ENCODE measurements around the gene EOLA1.
"Not testable (repeated sequence)": the region's sequence is repeated elsewhere in the genome, so short reads cannot be mapped to it uniquely, and the experiment has no call there.

EOLA1 gene

GRCh38 chrX:149513825-149514428, 26.9 kb upstream of the EOLA1 start:
- DNase-seq (ENCODE audit: low spot score): no peak

- no peak for DNase-seq (ENCODE audit: low spot score)
Measured at GRCh38 chrX:149515954-149516602, 24.7 kb upstream of the EOLA1 start.

GRCh38 chrX:149516604-149517003, 24.2 kb upstream of the EOLA1 start:
- no peak for DNase-seq (ENCODE audit: low spot score)

- no peak for DNase-seq (ENCODE audit: low spot score)
Measured at GRCh38 chrX:149517308-149517707, 23.5 kb upstream of the EOLA1 start.

DNA sequence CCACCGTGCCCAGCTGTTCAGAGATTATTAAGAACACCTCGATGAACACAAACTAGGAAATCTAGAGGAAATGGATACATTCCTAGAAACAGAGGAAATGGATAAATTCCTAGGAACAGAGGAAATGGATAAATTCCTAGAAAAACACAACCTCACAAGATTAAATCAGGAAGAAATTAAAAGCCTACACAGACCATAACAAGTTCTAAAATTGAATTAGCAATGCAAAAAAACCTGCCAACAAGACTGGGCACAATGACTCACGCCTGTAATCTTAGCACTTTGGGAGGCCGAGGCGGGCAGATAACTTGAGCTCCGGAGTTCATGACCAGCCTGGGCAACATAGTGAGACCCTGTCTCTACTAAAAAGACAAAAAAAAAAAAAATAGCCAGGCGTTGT, 22.6 kb upstream of the EOLA1 start:
- no peak for DNase-seq (ENCODE audit: low spot score)

GRCh38 chrX:149520636-149521277, 20.1 kb upstream of the EOLA1 start:
- DNase-seq (ENCODE audit: low spot score): not testable (repeated sequence)

DNA sequence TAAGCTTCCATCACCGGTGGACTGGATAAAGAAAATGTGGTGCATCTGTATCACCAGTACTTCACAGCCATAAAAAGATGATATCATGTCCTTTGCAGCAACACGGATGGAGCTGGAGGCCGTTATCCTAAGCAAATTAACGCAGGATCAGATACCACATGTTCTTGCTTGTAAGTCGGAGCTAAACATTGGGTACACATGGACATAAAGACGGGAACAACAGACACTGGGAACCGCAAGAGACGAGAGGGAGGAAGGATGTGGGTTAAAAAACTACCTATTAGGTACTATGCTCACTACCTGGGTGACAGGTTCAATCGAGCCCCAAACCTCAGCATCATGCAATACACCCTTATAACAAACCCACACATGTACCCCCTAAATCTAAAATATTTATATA, 19.4 kb upstream of the EOLA1 start:
- no peak for DNase-seq (ENCODE audit: low spot score)

DNA sequence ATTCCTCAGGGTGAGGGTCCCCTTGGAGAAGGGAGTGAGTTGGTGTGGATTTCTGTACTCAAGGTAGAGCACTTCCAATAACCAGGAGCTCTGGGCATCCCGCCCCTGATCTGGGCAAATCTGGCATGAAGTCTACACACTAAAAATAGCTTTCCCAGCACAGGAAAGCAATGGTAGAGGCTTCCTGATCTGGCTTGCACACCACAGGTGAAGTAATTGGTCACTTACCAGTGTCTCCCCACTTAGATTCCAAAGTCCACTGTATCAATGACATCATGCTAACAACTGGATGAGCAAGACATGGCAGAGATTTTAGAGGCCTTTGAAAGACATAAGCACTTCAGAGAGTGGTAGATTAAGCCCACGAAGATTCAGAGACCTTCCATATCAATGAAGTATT, 17.9 kb upstream of the EOLA1 start:
- DNase-seq (ENCODE audit: low spot score): no peak

- not testable (repeated sequence) for DNase-seq (ENCODE audit: low spot score)
Measured at GRCh38 chrX:149525389-149525788, 15.4 kb upstream of the EOLA1 start.

GRCh38 chrX:149525903-149526302, 14.9 kb upstream of the EOLA1 start:
- DNase-seq (ENCODE audit: low spot score): not testable (repeated sequence)

DNA sequence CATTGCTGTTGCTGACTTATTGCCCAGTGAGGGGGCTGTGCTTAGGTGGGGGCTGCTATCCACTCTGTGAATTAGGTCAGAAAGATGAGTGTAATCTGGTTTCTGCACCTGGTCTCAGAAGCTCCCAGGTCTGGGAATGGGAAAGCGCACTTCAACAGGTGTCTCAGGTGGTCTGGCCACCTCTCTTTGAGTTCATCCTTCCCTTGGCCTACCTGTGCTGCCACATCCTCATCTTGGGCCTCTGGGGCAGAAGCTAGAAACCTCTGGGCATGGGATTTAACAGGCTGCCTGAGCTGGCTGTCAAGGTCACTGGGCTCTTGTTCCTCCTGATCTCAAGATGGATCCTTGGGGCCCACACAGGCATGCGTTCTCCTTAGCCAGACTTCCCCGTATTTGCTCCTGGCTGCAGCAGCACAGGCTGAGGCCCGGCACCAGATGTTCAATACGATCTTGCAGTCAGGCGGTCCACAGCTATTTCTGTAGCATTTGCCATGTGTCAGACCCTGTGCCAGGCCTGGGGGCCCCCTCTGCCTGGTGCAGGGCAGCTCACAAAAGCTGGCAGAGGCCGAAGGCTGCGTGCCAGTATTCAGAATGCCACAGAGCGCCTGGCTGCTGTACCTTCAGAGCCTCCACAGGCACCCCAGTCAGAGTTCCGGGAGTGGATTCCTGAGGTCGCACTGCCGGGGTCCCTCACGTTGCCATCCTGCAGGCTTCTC, 14.3 kb upstream of the EOLA1 start:
- DNase-seq (ENCODE audit: low spot score): not testable (repeated sequence)

- DNase-seq (ENCODE audit: low spot score): no peak
Measured at GRCh38 chrX:149527705-149528104, 13.1 kb upstream of the EOLA1 start.

DNA sequence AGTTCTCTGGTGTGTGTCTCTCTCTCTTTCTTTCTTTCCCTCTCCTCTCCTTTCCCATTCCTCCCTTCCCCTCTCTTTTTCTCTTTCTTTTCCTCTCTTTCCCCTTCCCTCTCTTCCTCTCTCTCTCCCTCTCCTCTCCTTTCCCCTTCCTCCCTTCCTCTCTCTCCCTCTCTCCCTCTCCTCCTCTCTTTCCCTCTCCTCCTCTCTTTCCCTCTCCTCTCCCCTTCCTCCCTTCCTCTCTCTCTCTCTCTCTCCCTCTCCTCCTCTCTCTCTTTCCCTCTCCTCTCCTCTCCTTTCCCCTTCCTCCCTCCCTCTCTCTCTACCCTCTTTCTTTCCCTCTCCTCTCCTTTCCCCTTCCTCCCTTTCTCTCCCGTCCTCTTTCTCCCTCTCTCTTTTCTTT, 12.4 kb upstream of the EOLA1 start:
- no peak for DNase-seq (ENCODE audit: low spot score)

DNA sequence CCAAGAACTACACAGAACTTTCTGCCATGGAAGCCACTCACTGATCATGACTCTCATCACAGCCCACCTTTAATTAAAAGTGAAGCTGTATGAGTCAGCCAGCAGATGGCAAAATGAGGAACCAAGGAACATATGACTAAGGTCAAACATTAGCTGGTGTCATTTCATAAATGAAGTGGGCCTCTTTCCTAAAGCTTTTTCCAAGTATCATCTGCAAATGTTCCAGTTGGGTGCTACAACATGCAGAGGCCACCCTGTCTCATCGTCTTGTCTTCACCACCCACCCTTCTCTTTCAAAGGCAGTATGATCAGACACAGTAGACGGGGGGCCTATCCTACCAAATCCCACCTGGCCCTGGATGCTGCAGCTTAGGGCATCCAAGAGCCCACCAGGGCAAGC, 9.2 kb upstream of the EOLA1 start:
- DNase-seq (ENCODE audit: low spot score): no peak

DNA sequence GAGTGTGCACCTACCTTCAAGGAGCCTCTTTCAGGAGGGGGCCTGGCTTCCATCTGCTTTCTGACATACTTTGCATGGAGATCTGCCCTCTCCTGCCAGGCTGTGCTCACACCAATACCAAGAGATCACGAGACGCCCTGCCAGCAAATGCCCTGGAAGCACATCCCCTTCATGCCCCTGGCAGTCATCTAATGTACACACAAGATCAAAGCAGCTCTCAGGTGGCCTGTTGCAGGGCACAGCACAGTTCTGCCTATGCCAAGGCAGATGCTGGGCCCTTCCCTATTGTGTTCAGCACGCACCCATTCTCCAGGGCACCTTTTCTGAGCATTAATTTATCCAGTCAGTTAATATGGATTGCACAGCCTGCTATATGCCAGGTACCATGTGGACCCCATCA, 7.9 kb upstream of the EOLA1 start:
- DNase-seq (ENCODE audit: low spot score): not testable (repeated sequence)

DNA sequence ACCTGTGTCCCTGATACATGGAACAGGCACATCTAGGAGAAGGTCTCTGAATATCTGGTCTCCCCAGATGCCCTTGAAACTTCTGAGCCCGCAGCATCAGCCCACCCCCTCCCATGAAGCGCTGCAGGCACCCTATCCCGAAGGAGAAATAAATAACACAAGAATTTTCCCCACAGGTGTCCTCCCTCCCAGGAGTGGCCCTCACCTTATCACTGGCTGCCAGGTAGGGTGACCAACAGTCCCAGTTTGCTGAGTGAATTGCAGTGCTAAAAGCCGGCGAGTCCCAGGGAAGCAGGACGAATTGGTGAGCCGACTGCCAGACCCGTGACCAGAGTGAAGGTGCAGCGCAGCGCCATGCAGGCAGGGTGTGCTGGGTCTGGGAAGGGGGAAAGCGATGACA, 6.8 kb upstream of the EOLA1 start:
- not testable (repeated sequence) for DNase-seq (ENCODE audit: low spot score)

DNA sequence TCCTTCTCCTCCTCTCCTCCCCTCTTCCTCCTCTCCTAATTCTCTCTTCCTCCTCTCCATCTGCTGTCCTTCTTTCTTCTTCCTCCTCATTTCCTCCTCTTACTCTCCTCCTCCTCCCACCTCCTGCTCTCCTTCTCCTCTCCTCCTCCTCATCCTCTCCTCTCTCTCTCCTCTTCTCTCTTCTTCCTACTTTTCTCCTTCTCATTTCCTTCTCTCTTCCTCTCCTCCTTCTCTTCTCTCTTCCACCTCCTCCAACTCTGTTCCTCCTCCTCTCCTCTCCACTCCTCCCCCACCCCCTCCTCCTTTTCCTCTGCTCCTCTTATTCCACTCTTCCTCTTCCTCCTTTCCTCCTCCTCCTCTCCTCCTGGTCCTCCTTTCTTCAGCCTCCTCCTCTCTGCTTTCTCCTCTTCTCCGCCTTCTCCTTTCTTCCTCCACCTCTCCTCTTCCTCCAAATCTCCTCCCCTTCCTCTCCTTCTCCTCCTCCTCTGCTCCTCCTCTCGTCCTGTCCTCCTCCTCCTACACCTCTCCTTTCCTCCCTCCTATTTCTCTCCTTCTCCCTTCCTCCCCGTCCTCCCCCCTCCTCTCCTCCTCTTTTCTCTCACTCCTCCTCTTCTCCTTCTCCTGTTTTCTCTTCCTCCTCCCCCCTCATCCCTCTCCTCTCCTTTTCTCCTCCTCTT, 5.7 kb upstream of the EOLA1 start:
- not testable (repeated sequence) for DNase-seq (ENCODE audit: low spot score)

DNA sequence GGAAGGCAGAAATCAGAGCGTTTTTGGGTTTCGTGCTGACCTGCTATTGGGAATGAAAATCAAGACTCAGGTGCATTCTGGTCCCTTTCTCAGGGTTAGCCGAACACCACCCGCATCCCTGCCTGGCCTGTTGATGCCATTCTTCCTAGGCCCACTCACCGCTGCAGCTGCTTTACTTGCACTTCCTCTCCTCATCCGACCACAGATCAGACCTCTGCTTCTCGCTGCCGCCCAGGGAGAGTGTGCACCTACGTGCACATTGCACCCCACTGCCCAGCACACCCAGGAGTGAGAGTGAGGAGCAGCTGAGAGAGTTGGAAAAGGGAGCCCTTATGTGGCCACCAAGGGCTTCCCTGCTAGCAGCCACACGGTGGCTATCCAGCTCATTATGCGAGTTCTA, 3.3 kb upstream of the EOLA1 start:
- DNase-seq (ENCODE audit: low spot score): not testable (repeated sequence)

GRCh38 chrX:149539283-149540130, 1.3 kb upstream of the EOLA1 start:
- DNase-seq (ENCODE audit: low spot score): peak; percentile 89

DNA sequence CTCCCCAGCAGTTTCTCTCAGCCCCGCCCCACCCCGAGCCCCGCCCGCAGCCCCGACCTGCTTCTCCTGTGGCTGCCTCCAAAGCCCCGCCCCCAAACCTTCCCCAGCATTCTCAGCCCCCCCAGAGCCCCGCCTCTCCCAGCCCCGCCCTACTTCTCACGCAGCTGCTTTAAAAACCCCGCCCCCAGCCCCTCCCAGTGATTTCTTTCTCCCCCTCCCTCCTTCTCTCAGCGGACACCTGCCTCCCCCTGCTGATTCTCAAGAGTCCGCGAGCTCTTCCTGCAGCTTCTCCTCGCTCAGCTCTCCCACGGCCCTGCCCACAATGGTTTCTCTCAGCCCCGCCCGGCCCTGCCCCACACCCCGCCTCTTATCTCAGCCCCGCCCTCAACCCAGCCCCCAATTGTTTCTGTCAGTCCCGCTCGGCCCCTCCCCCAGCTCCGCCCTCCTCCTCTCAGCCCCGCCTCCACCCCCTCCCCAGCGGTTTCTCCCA, 636 bp upstream of the EOLA1 start:
- DNase-seq (ENCODE audit: low spot score): peak; percentile 94

- DNase-seq (ENCODE audit: low spot score): no peak
Measured at GRCh38 chrX:149541521-149542047, 772 bp downstream of the EOLA1 start.

Measured in left forelimb (tissue), 1 donor.